ENCODE measurements around the gene RPA1. TPM values are rescaled to one million over a fixed set of nuclear protein-coding genes. Genes with fewer than 3 reads are reported as not detected.

RPA1 gene
- total RNA-seq, 3 donors from 2014 or later (not counting 1 experiment from before 2014, with no cell fraction given): 70.9 to 101 (median 98.9) TPM

- Mint-ChIP-seq H3K27ac (no peak overlapping the region), H3K27me3 (ENCODE audit: low read depth in 2 of 2) (peaks cover 0 to 3% of the 10 kb centered on the region in 2 donors), H3K9me3 (no peaks in the 10 kb centered on the region), H3K36me3 (no peaks in the 10 kb centered on the region), H3K4me1 (no peaks in the 10 kb centered on the region), H3K4me3 (no peak overlapping the region)
- DNase-seq (no peak), ATAC-seq (no peak)
- TF ChIP-seq, protein P1, sequence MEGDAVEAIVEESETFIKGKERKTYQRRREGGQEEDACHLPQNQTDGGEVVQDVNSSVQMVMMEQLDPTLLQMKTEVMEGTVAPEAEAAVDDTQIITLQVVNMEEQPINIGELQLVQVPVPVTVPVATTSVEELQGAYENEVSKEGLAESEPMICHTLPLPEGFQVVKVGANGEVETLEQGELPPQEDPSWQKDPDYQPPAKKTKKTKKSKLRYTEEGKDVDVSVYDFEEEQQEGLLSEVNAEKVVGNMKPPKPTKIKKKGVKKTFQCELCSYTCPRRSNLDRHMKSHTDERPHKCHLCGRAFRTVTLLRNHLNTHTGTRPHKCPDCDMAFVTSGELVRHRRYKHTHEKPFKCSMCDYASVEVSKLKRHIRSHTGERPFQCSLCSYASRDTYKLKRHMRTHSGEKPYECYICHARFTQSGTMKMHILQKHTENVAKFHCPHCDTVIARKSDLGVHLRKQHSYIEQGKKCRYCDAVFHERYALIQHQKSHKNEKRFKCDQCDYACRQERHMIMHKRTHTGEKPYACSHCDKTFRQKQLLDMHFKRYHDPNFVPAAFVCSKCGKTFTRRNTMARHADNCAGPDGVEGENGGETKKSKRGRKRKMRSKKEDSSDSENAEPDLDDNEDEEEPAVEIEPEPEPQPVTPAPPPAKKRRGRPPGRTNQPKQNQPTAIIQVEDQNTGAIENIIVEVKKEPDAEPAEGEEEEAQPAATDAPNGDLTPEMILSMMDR (IDR thresholded peaks at IDR 0.05): no peak
- H3K4me1 ChIP-seq (ENCODE audit: control insufficient read depth, insufficient read depth, low read length): peaks cover 3% of the 10 kb centered on the region
- H3K9me3 ChIP-seq (ENCODE audit: control insufficient read depth, insufficient read depth, low read length): no peaks in the 10 kb centered on the region
- no peaks in the 10 kb centered on the region for H3K36me3 ChIP-seq (ENCODE audit: control insufficient read depth, insufficient read depth, low read length)
- no peak overlapping the region for H3K4me3 ChIP-seq (ENCODE audit: low read length)
- intact Hi-C loops (cut with micrococcal nuclease): no loop called here
- H3K27ac ChIP-seq (ENCODE audit: low read length): no peak overlapping the region
- WGBS (ENCODE audit: insufficient coverage): 93% methylated on average over 27 of the region's 27 CpGs
- no peaks in the 10 kb centered on the region for H3K27me3 ChIP-seq (ENCODE audit: control insufficient read depth, insufficient read depth, low read length)
Measured at GRCh38 chr17:1933875-1934715, 104.3 kb downstream of the RPA1 start.

- ATAC-seq: no peak
Measured at GRCh38 chr17:1934901-1935300, 105.1 kb downstream of the RPA1 start.

GRCh38 chr17:1936766-1937165 is 107.0 kb downstream of the RPA1 start:
- WGBS (ENCODE audit: insufficient coverage): 66% methylated on average over 28 of the region's 28 CpGs
- H3K36me3 ChIP-seq (ENCODE audit: control insufficient read depth, insufficient read depth, low read length): no peaks in the 10 kb centered on the region
- H3K9me3 Mint-ChIP-seq: no peaks in the 10 kb centered on the region
- H3K36me3 Mint-ChIP-seq: no peaks in the 10 kb centered on the region
- H3K27me3 ChIP-seq (ENCODE audit: control insufficient read depth, insufficient read depth, low read length): no peaks in the 10 kb centered on the region
- H3K4me1 Mint-ChIP-seq: no peaks in the 10 kb centered on the region
- ATAC-seq (peak in 2 of 3 donors; percentile 36 to 44), DNase-seq (no peak)
- peaks cover 3% of the 10 kb centered on the region for H3K4me1 ChIP-seq (ENCODE audit: control insufficient read depth, insufficient read depth, low read length)
- H3K27me3 Mint-ChIP-seq (ENCODE audit: low read depth in 2 of 2): no peaks in the 10 kb centered on the region
- no peaks in the 10 kb centered on the region for H3K9me3 ChIP-seq (ENCODE audit: control insufficient read depth, insufficient read depth, low read length)
- H3K4me3 Mint-ChIP-seq: no peak overlapping the region
- H3K27ac ChIP-seq (ENCODE audit: low read length): no peak overlapping the region
- intact Hi-C loops (cut with micrococcal nuclease): no loop called here
- no peak overlapping the region for H3K27ac Mint-ChIP-seq
- no peak overlapping the region for H3K4me3 ChIP-seq (ENCODE audit: low read length)
- TF ChIP-seq, protein P1 (IDR thresholded peaks at IDR 0.05): no peak

More at GRCh38 chr17:1934901-1935300, 105.1 kb downstream of the RPA1 start:
- no peak overlapping the region for H3K27ac Mint-ChIP-seq
- no peaks in the 10 kb centered on the region for H3K36me3 Mint-ChIP-seq
- H3K36me3 ChIP-seq (ENCODE audit: control insufficient read depth, insufficient read depth, low read length): no peaks in the 10 kb centered on the region
- peaks cover 3% of the 10 kb centered on the region for H3K4me1 ChIP-seq (ENCODE audit: control insufficient read depth, insufficient read depth, low read length)
- 89% methylated on average over 17 of the region's 17 CpGs for WGBS (ENCODE audit: insufficient coverage)
- peaks cover 0 to 3% of the 10 kb centered on the region in 2 donors for H3K27me3 Mint-ChIP-seq (ENCODE audit: low read depth in 2 of 2)
- no peak overlapping the region for H3K4me3 ChIP-seq (ENCODE audit: low read length)
- intact Hi-C loops (cut with micrococcal nuclease): no loop called here
- no peaks in the 10 kb centered on the region for H3K27me3 ChIP-seq (ENCODE audit: control insufficient read depth, insufficient read depth, low read length)
- H3K9me3 Mint-ChIP-seq: no peaks in the 10 kb centered on the region
- H3K4me1 Mint-ChIP-seq: no peaks in the 10 kb centered on the region
- DNase-seq: no peak
- no peak overlapping the region for H3K4me3 Mint-ChIP-seq
- no peaks in the 10 kb centered on the region for H3K9me3 ChIP-seq (ENCODE audit: control insufficient read depth, insufficient read depth, low read length)
- TF ChIP-seq, protein P1 (IDR thresholded peaks at IDR 0.05): no peak
- no peak overlapping the region for H3K27ac ChIP-seq (ENCODE audit: low read length)

Data from natural killer cell (primary cell).